K562 (cell line): ENCODE data around the gene SLC5A12. TPM values are rescaled to one million over a fixed set of nuclear protein-coding genes. Genes with fewer than 3 reads are reported as not detected.

Experiments
- ATAC-seq: fragments of 200-7000 bp; cut with Tn5 transposase; 3 replicates; pipeline ENCODE4 v1.9.1; 2020; ENCODE audit warnings: moderate library complexity
- BruUV-seq: library from RNA; stranded (reverse); fragments of 400-500 nt; replicated peaks from 2 replicates; lab custom pipeline; 2021; lab: Mats Ljungman, UMichigan
- CTCF ChIA-PET: fragments of 300-600 bp; formaldehyde crosslinking; extraction: SDS; loops from one replicate; lab custom pipeline; 2021; ENCODE audit warnings: low intra/inter-chr PET ratio; lab: Yijun Ruan, JAX
- POLR2A ChIA-PET: fragments of 300-600, 350-650 bp; sonication (Branson Sonifier 250); formaldehyde crosslinking; extraction: SDS; loops from one replicate; lab custom pipeline; 2021; ENCODE audit warnings: antibody characterized with exemption, inconsistent platforms; lab: Yijun Ruan, JAX
- DNase-seq, 4 experiments: peaks; one replicate each; pipeline versions ENCODE4 v3.0.0 to v3.0.0-alpha.2; 2011 to 2018; ENCODE audit warnings: low spot score in 3 of 4, mixed read lengths in 3 of 4; ENCODE audit errors: extremely low read depth in 1 of 4
- FAIRE-seq: peaks from 2 replicates; lab custom pipeline; 2011; peaks lifted over from hg19 to GRCh38; lab: Jason Lieb, UNC
- H2AFZ ChIP-seq: 2 replicates; pipeline ENCODE4 v1.6.0; 2011; ENCODE audit warnings: low read depth, low read length, control low read depth, inconsistent platforms
- H3K27ac ChIP-seq: fragments of 200-600 bp; 3 replicates; pipeline ENCODE4 v1.8.0; 2011; ENCODE audit warnings: low read depth, mild to moderate bottlenecking, control low read depth, inconsistent platforms, low read length, moderate library complexity, mixed read lengths; ENCODE audit errors: extremely low read depth
- H3K27me3 ChIP-seq, 2 experiments: fragments of 300-600 bp in 1 of 2; 2 replicates in 1 of 2; 3 replicates in 1 of 2; pipeline versions ENCODE4 v1.6.0 to v1.8.0; 2011; ENCODE audit warnings: inconsistent platforms in 2 of 2, low read length in 2 of 2, mild to moderate bottlenecking in 1 of 2, mixed read lengths in 1 of 2, moderate library complexity in 1 of 2; ENCODE audit not compliant: control insufficient read depth in 2 of 2, insufficient read depth in 2 of 2
- H3K36me3 ChIP-seq: fragments of 300-600 bp; 3 replicates; pipeline ENCODE4 v1.8.0; 2011; ENCODE audit warnings: mild to moderate bottlenecking, low read length, inconsistent platforms; ENCODE audit not compliant: control insufficient read depth, insufficient read depth
- H3K4me1 ChIP-seq, 2 experiments: fragments of 200-600 bp in 1 of 2; replicated peaks in 1 of 2; 2 replicates in 1 of 2; 3 replicates in 1 of 2; pipeline versions ENCODE4 v1.5.1 to v1.8.0; 2011; ENCODE audit warnings: inconsistent platforms in 2 of 2, low read length in 2 of 2, mild to moderate bottlenecking in 1 of 2, mixed read lengths in 1 of 2, moderate library complexity in 1 of 2; ENCODE audit not compliant: control insufficient read depth in 2 of 2, insufficient read depth in 2 of 2
- H3K4me2 ChIP-seq: 2 replicates; pipeline ENCODE4 v1.6.1; 2011; ENCODE audit warnings: low read length, control low read depth, inconsistent platforms, mixed read lengths; ENCODE audit not compliant: insufficient read depth
- H3K4me3 ChIP-seq: fragments of 200-600 bp; sonication (generic), shearing (Covaris generic); 2 replicates; pipeline ENCODE4 v1.5.1; 2016; ENCODE audit warnings: control low read depth, inconsistent platforms
- H3K79me2 ChIP-seq: fragments of 200-600 bp; 3 replicates; pipeline ENCODE4 v1.8.0; 2011; ENCODE audit warnings: low read length, inconsistent platforms; ENCODE audit not compliant: control insufficient read depth, insufficient read depth
- H3K9ac ChIP-seq, 2 experiments: 2 replicates each; pipeline versions ENCODE4 v1.6.0 to v1.6.1; 2011; ENCODE audit warnings: low read depth in 2 of 2, low read length in 2 of 2, control low read depth in 1 of 2, inconsistent platforms in 1 of 2, mild to moderate bottlenecking in 1 of 2, mixed read lengths in 1 of 2; ENCODE audit not compliant: insufficient read depth in 1 of 2
- H3K9me1 ChIP-seq: one replicate; pipeline ENCODE4 v1.6.0; 2011; ENCODE audit warnings: inconsistent platforms, mild to moderate bottlenecking, low read length, moderate library complexity; ENCODE audit not compliant: control insufficient read depth, insufficient read depth
- H3K9me3 ChIP-seq: replicated peaks from 2 replicates; pipeline ENCODE4 v1.5.1; 2011; ENCODE audit warnings: low read depth, low read length, inconsistent platforms; ENCODE audit not compliant: control insufficient read depth, insufficient read depth
- H4K20me1 ChIP-seq: replicated peaks from 2 replicates; pipeline ENCODE4 v1.6.1; 2011; ENCODE audit warnings: low read length, inconsistent platforms, mixed read lengths; ENCODE audit not compliant: control insufficient read depth, insufficient read depth
- AFF4 ChIP-seq: sonication (generic); formaldehyde crosslinking; IDR thresholded peaks from 2 replicates; pipeline ENCODE4 v1.8.0; 2023; ENCODE audit warnings: mild to moderate bottlenecking, missing genetic modification reagents
- BRF1 ChIP-seq: IDR thresholded peaks from 3 replicates; pipeline ENCODE4 v1.6.1; 2011; ENCODE audit warnings: borderline replicate concordance, mild to moderate bottlenecking; ENCODE audit not compliant: insufficient read length; ENCODE audit errors: extremely low read depth
- CBX5 ChIP-seq: IDR thresholded peaks from 2 replicates; pipeline ENCODE4 v1.6.1; 2014; ENCODE audit warnings: low read depth, borderline replicate concordance
- CBX8 ChIP-seq: fragments of 200-600 bp; sonication (generic); IDR thresholded peaks from 2 replicates; pipeline ENCODE4 v1.6.1; 2012; ENCODE audit warnings: borderline replicate concordance, mixed run types, low read depth, mild to moderate bottlenecking, moderate library complexity, mixed read lengths, low read length, control low read depth, inconsistent platforms; ENCODE audit not compliant: poor library complexity, severe bottlenecking; ENCODE audit errors: extremely low read depth
- CREB1 ChIP-seq, 2 experiments: sonication (generic) in 1 of 2; formaldehyde crosslinking in 1 of 2; IDR thresholded peaks; 2 replicates each; pipeline versions ENCODE4 v1.6.1 to v1.8.0; 2012 to 2022; ENCODE audit warnings: inconsistent platforms in 1 of 2, mild to moderate bottlenecking in 1 of 2, missing genetic modification reagents in 1 of 2, moderate library complexity in 1 of 2
- ELK1 ChIP-seq: sonication (generic); formaldehyde crosslinking; IDR thresholded peaks from 2 replicates; pipeline ENCODE4 v1.8.1; 2022; ENCODE audit warnings: missing genetic modification reagents
- HDAC8 ChIP-seq: fragments of 450-650 bp; IDR thresholded peaks from 2 replicates; pipeline ENCODE4 v1.6.1; 2016; ENCODE audit warnings: mild to moderate bottlenecking, missing genetic modification characterization, moderate library complexity, missing compliant biosample characterization
- HDGF ChIP-seq: fragments of 450-650 bp; IDR thresholded peaks from 2 replicates; pipeline ENCODE4 v1.6.1; 2016
- HSF4 ChIP-seq: fragments of 250-450 bp; sonication (Bioruptor Pico); IDR thresholded peaks from 2 replicates; pipeline ENCODE4 v2.1.2; 2022; ENCODE audit warnings: mild to moderate bottlenecking, moderate library complexity, borderline replicate concordance
- PHF21A ChIP-seq: fragments of 450-650 bp; IDR thresholded peaks from 2 replicates; pipeline ENCODE4 v1.6.1; 2017; ENCODE audit warnings: low read depth, borderline replicate concordance
- TEAD1 ChIP-seq, 2 experiments: fragments of 450-650 bp in 1 of 2; sonication (generic) in 1 of 2; formaldehyde crosslinking; IDR thresholded peaks; 2 replicates each; pipeline versions ENCODE4 v1.4.0 to v1.8.0; 2020 to 2022; ENCODE audit warnings: mild to moderate bottlenecking in 2 of 2, missing genetic modification reagents in 1 of 2
- ZBTB1 ChIP-seq: sonication (generic); formaldehyde crosslinking; IDR thresholded peaks from 2 replicates; pipeline ENCODE4 v1.8.1; 2023; ENCODE audit warnings: missing genetic modification reagents, low read depth, mild to moderate bottlenecking, borderline replicate concordance
- ZBTB8A ChIP-seq: fragments of 450-650 bp; IDR thresholded peaks from 2 replicates; pipeline ENCODE4 v1.6.1; 2018; ENCODE audit warnings: mild to moderate bottlenecking, moderate library complexity; ENCODE audit not compliant: partially characterized antibody
- WGBS: fragments of 100-300 bp; shearing (Covaris generic); methylation state at CpG from one replicate; pipeline ENCODE4 v1.1.6; 2016; ENCODE audit warnings: low coverage, mixed read lengths; ENCODE audit not compliant: insufficient coverage; ENCODE audit errors: missing lambda C conversion rate; 5-methylcytosine and 5-hydroxymethylcytosine counted together
- in situ Hi-C: fragments of 300-500 bp; cut with MboI; formaldehyde crosslinking; loops from 4 replicates; pipeline ENCODE4 v1.15.0; 2018; ENCODE audit warnings: inconsistent platforms, mixed read lengths
- intact Hi-C: fragments of 100-400 bp; cut with micrococcal nuclease; formaldehyde crosslinking; loops from 2 replicates; pipeline ENCODE4 v1.14.2; 2022
- polyA plus RNA-seq, 8 experiments: library from polyadenylated mRNA; depleted of rRNA in 4 of 8; stranded (reverse) in 5 of 8; unstranded in 3 of 8; fragments of >200 nt; fragmentation: Nextera tagmentation in 2 of 8; fragmentation: Illumina TruSeq in 1 of 8; extraction: Ambion mirVana in 2 of 8; extraction: Trizol in 1 of 8; gene quantifications; 2 replicates each; pipeline versions ENCODE4 v1.2.1 to v1.2.3, GENCODE V29; 2011 to 2014; ENCODE audit warnings: inconsistent platforms in 1 of 8, missing spikeins in 1 of 8
- total RNA-seq, 7 experiments: library from RNA; depleted of rRNA in 6 of 7; stranded (reverse); fragments of >200 nt in 6 of 7; fragmentation: Illumina TruSeq in 2 of 7; extraction: Trizol in 2 of 7; gene quantifications; 2 replicates each; pipeline versions ENCODE4 v1.2.1 to v1.2.3, GENCODE V29; 2011 to 2021; ENCODE audit warnings: low replicate concordance in 1 of 7

SLC5A12 gene
- total and polyA plus RNA-seq, 9 of the 15 experiments (the other 6 are each of a cell fraction or from before 2014, with no cell fraction given): 0.03 to 0.16 (median 0.06) TPM; not detected in 5

- intact Hi-C loops: no loop called here
- WGBS: 0% methylated on average over 2 of the region's 2 CpGs
- H3K27me3 ChIP-seq: no peaks in the 10 kb centered on the region
- no peak overlapping the region for H3K27ac ChIP-seq
- no peaks in the 10 kb centered on the region for H4K20me1 ChIP-seq
- H2AFZ ChIP-seq: no peak overlapping the region
- no peaks in the 10 kb centered on the region for H3K36me3 ChIP-seq
- TF ChIP-seq CBX8: no peak
- TF ChIP-seq ZBTB1: no peak
- TF ChIP-seq ZBTB8A: no peak
- TF ChIP-seq HDAC8 (tag): no peak
- no peak for TF ChIP-seq PHF21A
- TF ChIP-seq HDGF: no peak
- TF ChIP-seq AFF4 (CRISPR knock-in tag): no peak
- no peak for TF ChIP-seq BRF1
- TF ChIP-seq CREB1 (IDR thresholded peaks at IDR 0.05): no peak
- no peak for TF ChIP-seq CREB1 (CRISPR knock-in tag; IDR thresholded peaks at IDR 0.05)
- TF ChIP-seq TEAD1 (CRISPR knock-in tag; IDR thresholded peaks at IDR 0.05): no peak
- TF ChIP-seq HSF4 (CRISPR knock-in tag): no peak
- TF ChIP-seq CBX5: no peak
- TF ChIP-seq ELK1 (CRISPR knock-in tag): no peak
- TF ChIP-seq, all 486 proteins: peak for 0
- H3K4me1 ChIP-seq: no peaks in the 10 kb centered on the region
- ChIA-PET CTCF (no interaction called here), POLR2A (no interaction called here)
- H3K9ac ChIP-seq: no peak overlapping the region
- no peaks in the 10 kb centered on the region for H3K9me1 ChIP-seq
- no TSS peak for BruUV-seq
- FAIRE-seq (no peak), ATAC-seq (no peak), DNase-seq (no peak)
- H3K4me3 ChIP-seq: no peak overlapping the region
- no peaks in the 10 kb centered on the region for H3K79me2 ChIP-seq
- H3K4me2 ChIP-seq: no peak overlapping the region
- no peaks in the 10 kb centered on the region; the same call in 1 of the 2 replicates for H3K9me3 ChIP-seq
- in situ Hi-C loops: no loop called here
Observed at GRCh38 chr11:26710489-26710888, 11.4 kb downstream of the SLC5A12 start.
